Activated T-helper 2 cell treated with anti-CD3 and anti-CD28 coated beads, Interferon-gamma antibody, Interleukin-2, Interleukin-4, amounts not matched to agents 10 μg/mL and 5 μg/mL and 100 μg/mL, durations not matched to agents 14 hours and 24 hours and 36 hours (primary cell): Measurements from ENCODE around the gene PDE6D. TPM values are rescaled to one million over a fixed set of nuclear protein-coding genes. Genes with fewer than 3 reads are reported as not detected.
A peak's percentile ranks its signal among the peaks of the same experiment; 100 is the strongest.

Source experiments
- DNase-seq: peaks from one replicate; pipeline ENCODE4 v3.0.0; 2021; ENCODE audit warnings: low spot score
- H3K27ac Mint-ChIP-seq: one replicate; pipeline ENCODE4 v1.8.0; 2021; ENCODE audit warnings: mixed read lengths
- H3K27me3 Mint-ChIP-seq: one replicate; pipeline ENCODE4 v1.8.0; 2021; ENCODE audit warnings: low read depth, mixed read lengths
- H3K36me3 Mint-ChIP-seq: one replicate; pipeline ENCODE4 v1.8.0; 2021; ENCODE audit warnings: low read depth, mixed read lengths
- H3K4me1 Mint-ChIP-seq: one replicate; pipeline ENCODE4 v1.8.0; 2021; ENCODE audit warnings: low read depth, mixed read lengths
- H3K4me3 Mint-ChIP-seq: one replicate; pipeline ENCODE4 v1.8.0; 2021; ENCODE audit warnings: low read depth, mild to moderate bottlenecking, moderate library complexity, mixed read lengths
- H3K9me3 Mint-ChIP-seq: one replicate; pipeline ENCODE4 v1.8.0; 2021; ENCODE audit warnings: mixed read lengths
- intact Hi-C: fragments of 100-400 bp; cut with micrococcal nuclease; formaldehyde crosslinking; loops from one replicate; pipeline ENCODE4 v1.15.1; 2023
- total RNA-seq: library from RNA; stranded (reverse); gene quantifications from 2 replicates; pipeline ENCODE4 v1.2.3, GENCODE V29; 2022

The PDE6D gene
- total RNA-seq, 1 donor from 2014 or later: 35.5 TPM

GRCh38 chr2:231791107-231791506 is 10.0 kb upstream of the PDE6D start:
- H3K27me3 Mint-ChIP-seq: no peaks in the 10 kb centered on the region
- H3K27ac Mint-ChIP-seq: no peak overlapping the region
- H3K4me3 Mint-ChIP-seq: no peak overlapping the region
- DNase-seq: no peak
- H3K36me3 Mint-ChIP-seq: peaks cover 54% of the 10 kb centered on the region
- no peaks in the 10 kb centered on the region for H3K9me3 Mint-ChIP-seq
- intact Hi-C loops: no loop called here
- peaks cover 9% of the 10 kb centered on the region for H3K4me1 Mint-ChIP-seq

GRCh38 chr2:231786917-231787292 is 5.8 kb upstream of the PDE6D start:
- peaks cover 39% of the 10 kb centered on the region for H3K4me1 Mint-ChIP-seq
- H3K4me3 Mint-ChIP-seq: peak overlapping the region; percentile 97
- intact Hi-C loops: no loop called here
- H3K9me3 Mint-ChIP-seq: no peaks in the 10 kb centered on the region
- peak overlapping the region; percentile 79 for H3K27ac Mint-ChIP-seq
- H3K27me3 Mint-ChIP-seq: no peaks in the 10 kb centered on the region
- DNase-seq: no peak
- H3K36me3 Mint-ChIP-seq: peaks cover 33% of the 10 kb centered on the region

- Mint-ChIP-seq H3K27me3 (no peaks in the 10 kb centered on the region), H3K27ac (peak within 1 kb of the TSS; percentile 83), H3K36me3 (peaks cover 29% of the 10 kb centered on the region), H3K9me3 (no peaks in the 10 kb centered on the region), H3K4me3 (peak within 1 kb of the TSS; percentile 97), H3K4me1 (peaks cover 42% of the 10 kb centered on the region)
- intact Hi-C loops: no loop called here
- peak; percentile 79 for DNase-seq
Observed at GRCh38 chr2:231786177-231786916, 5.3 kb upstream of the PDE6D start, which contains the start of gene COPS7B. Gene COPS7B (plus strand): TSS chr2:231786445. CDS start chr2:231788571, 2,126 bp downstream.

- H3K9me3 Mint-ChIP-seq: no peaks in the 10 kb centered on the region
- peak overlapping the region; percentile 83 for H3K27ac Mint-ChIP-seq
- H3K4me1 Mint-ChIP-seq: peaks cover 42% of the 10 kb centered on the region
- peaks cover 27% of the 10 kb centered on the region for H3K36me3 Mint-ChIP-seq
- H3K27me3 Mint-ChIP-seq: no peaks in the 10 kb centered on the region
- DNase-seq: no peak
- intact Hi-C loops: no loop called here
- peak overlapping the region; percentile 97 for H3K4me3 Mint-ChIP-seq
Observed at GRCh38 chr2:231785822-231786176, 4.7 kb upstream of the PDE6D start.

- intact Hi-C loops: no loop called here
- peak overlapping the region; percentile 83 for H3K27ac Mint-ChIP-seq
- H3K9me3 Mint-ChIP-seq: no peaks in the 10 kb centered on the region
- no peak for DNase-seq
- H3K4me1 Mint-ChIP-seq: peaks cover 42% of the 10 kb centered on the region
- H3K4me3 Mint-ChIP-seq: peak overlapping the region; percentile 97
- no peaks in the 10 kb centered on the region for H3K27me3 Mint-ChIP-seq
- H3K36me3 Mint-ChIP-seq: peaks cover 26% of the 10 kb centered on the region
Observed at GRCh38 chr2:231785413-231785812, 4.3 kb upstream of the PDE6D start.

GRCh38 chr2:231781798-231782726 is 980 bp upstream of the PDE6D start:
- Mint-ChIP-seq H3K27ac (peak overlapping the region; percentile 93), H3K4me3 (peak overlapping the region; percentile 97), H3K4me1 (peaks cover 47% of the 10 kb centered on the region), H3K27me3 (no peaks in the 10 kb centered on the region), H3K36me3 (peaks cover 10% of the 10 kb centered on the region), H3K9me3 (no peaks in the 10 kb centered on the region)
- DNase-seq: peak; percentile 25
- intact Hi-C loops: loop anchor here (1.0 to 5.0 kb wide), 7 partner anchors 74 to 320 kb away; partner anchors contain the start of genes NCL and PTMA

- no peak for DNase-seq
- peaks cover 10% of the 10 kb centered on the region for H3K36me3 Mint-ChIP-seq
- peaks cover 39% of the 10 kb centered on the region for H3K4me1 Mint-ChIP-seq
- no peaks in the 10 kb centered on the region for H3K9me3 Mint-ChIP-seq
- H3K27me3 Mint-ChIP-seq: no peaks in the 10 kb centered on the region
- H3K4me3 Mint-ChIP-seq: peak overlapping the region; percentile 97
- peak overlapping the region; percentile 28 for H3K27ac Mint-ChIP-seq
- intact Hi-C loops: loop anchor here (2.0 to 5.0 kb wide), 3 partner anchors 106 to 318 kb away; partner anchors contain the start of gene NCL
Observed at GRCh38 chr2:231780123-231780908, 766 bp downstream of the PDE6D start.

GRCh38 chr2:231769170-231770136 is 11.6 kb downstream of the PDE6D start:
- Mint-ChIP-seq H3K27ac (no peak overlapping the region), H3K4me3 (no peak overlapping the region), H3K9me3 (no peaks in the 10 kb centered on the region), H3K36me3 (no peaks in the 10 kb centered on the region), H3K4me1 (peaks cover 24% of the 10 kb centered on the region), H3K27me3 (no peaks in the 10 kb centered on the region)
- no peak for DNase-seq
- intact Hi-C loops: no loop called here

GRCh38 chr2:231765496-231765929 is 15.6 kb downstream of the PDE6D start:
- H3K4me3 Mint-ChIP-seq: no peak overlapping the region

GRCh38 chr2:231764760-231765159 is 16.3 kb downstream of the PDE6D start:
- Mint-ChIP-seq H3K27me3 (no peaks in the 10 kb centered on the region), H3K4me3 (no peak overlapping the region), H3K4me1 (peaks cover 22% of the 10 kb centered on the region), H3K9me3 (no peaks in the 10 kb centered on the region), H3K36me3 (no peaks in the 10 kb centered on the region), H3K27ac (peak overlapping the region; percentile 19)
- DNase-seq: no peak
- intact Hi-C loops: no loop called here

More at GRCh38 chr2:231765496-231765929, 15.6 kb downstream of the PDE6D start:
- H3K27ac Mint-ChIP-seq: no peak overlapping the region
- no peak for DNase-seq
- H3K9me3 Mint-ChIP-seq: no peaks in the 10 kb centered on the region
- H3K36me3 Mint-ChIP-seq: no peaks in the 10 kb centered on the region
- intact Hi-C loops: no loop called here
- no peaks in the 10 kb centered on the region for H3K27me3 Mint-ChIP-seq
- peaks cover 24% of the 10 kb centered on the region for H3K4me1 Mint-ChIP-seq

- Mint-ChIP-seq H3K27ac (no peak overlapping the region), H3K4me1 (peaks cover 16% of the 10 kb centered on the region), H3K36me3 (no peaks in the 10 kb centered on the region), H3K9me3 (no peaks in the 10 kb centered on the region), H3K27me3 (no peaks in the 10 kb centered on the region), H3K4me3 (no peak overlapping the region)
- DNase-seq: no peak
- intact Hi-C loops: no loop called here
Observed at GRCh38 chr2:231764124-231764523, 17.0 kb downstream of the PDE6D start.
